Measurements from ENCODE around the gene RGS1. TPM values are rescaled to one million over a fixed set of nuclear protein-coding genes. Genes with fewer than 3 reads are reported as not detected.

The RGS1 gene
- total and polyA plus RNA-seq, 9 of the 15 experiments (the other 6 are each of a cell fraction or from before 2014, with no cell fraction given) = not detected

GRCh38 chr1:192587386-192588266, 12.1 kb downstream of the RGS1 start (continued):
- no peak for TF ChIP-seq STAT6 (CRISPR knock-in tag; IDR thresholded peaks at IDR 0.05)
- no peak for TF ChIP-seq CBFA2T2 (conservative IDR thresholded peaks at IDR 0.05)
- no peak for TF ChIP-seq SNIP1 (IDR thresholded peaks at IDR 0.05; ENCODE audit: low read depth)

GRCh38 chr1:192588546-192588945, 13.0 kb downstream of the RGS1 start:
- no TSS peak for BruUV-seq (replicated peaks)
- H4K20me1 ChIP-seq (replicated peaks; ENCODE audit: control insufficient read depth, insufficient read depth, low read length) = no peaks in the 10 kb centered on the region
- 0% methylated on average over 1 of the region's 1 CpG for WGBS (ENCODE audit: insufficient coverage, low coverage, missing lambda C conversion rate)

More at GRCh38 chr1:192588546-192588945, 13.0 kb downstream of the RGS1 start:
- no peak overlapping the region for H3K4me3 ChIP-seq
- H3K4me2 ChIP-seq (ENCODE audit: insufficient read depth, low read length) = no peak overlapping the region
- H3K27ac ChIP-seq (ENCODE audit: extremely low read depth, low read depth, low read length) = no peak overlapping the region
- intact Hi-C loops (cut with micrococcal nuclease) = no loop called here
- DNase-seq (ENCODE audit: extremely low read depth in 1 of 4, low spot score in 3 of 4) (no peak), FAIRE-seq (no peak), ATAC-seq (no peak)
- H3K79me2 ChIP-seq (ENCODE audit: control insufficient read depth, insufficient read depth, low read length) = no peaks in the 10 kb centered on the region
- no peaks in the 10 kb centered on the region for H3K36me3 ChIP-seq (ENCODE audit: control insufficient read depth, insufficient read depth, low read length)
- no peaks in the 10 kb centered on the region for H3K9me3 ChIP-seq (replicated peaks; ENCODE audit: control insufficient read depth, insufficient read depth, low read depth, low read length)
- in situ Hi-C loops (cut with MboI) = no loop called here
- H3K27me3 ChIP-seq (ENCODE audit: control insufficient read depth in 2 of 2, insufficient read depth in 2 of 2, low read length in 2 of 2) = no peaks in the 10 kb centered on the region
- no peak overlapping the region for H2AFZ ChIP-seq (ENCODE audit: low read depth, low read length)
- no peak overlapping the region for H3K9ac ChIP-seq (ENCODE audit: insufficient read depth in 1 of 2, low read depth in 2 of 2, low read length in 2 of 2)
- no peaks in the 10 kb centered on the region for H3K9me1 ChIP-seq (ENCODE audit: control insufficient read depth, insufficient read depth, low read length)
- POLR2A ChIA-PET = no interaction called here
- TF ChIP-seq ZBTB2 (IDR thresholded peaks at IDR 0.05) (no peak), ESRRB (CRISPR knock-in tag; IDR thresholded peaks at IDR 0.05; ENCODE audit: borderline replicate concordance) (no peak)
- H3K4me1 ChIP-seq (replicated peaks in 1 of 2; ENCODE audit: control insufficient read depth in 2 of 2, insufficient read depth in 2 of 2, low read length in 2 of 2) = no peaks in the 10 kb centered on the region
- CTCF ChIA-PET (ENCODE audit: low intra/inter-chr PET ratio) = no interaction called here

Data from K562 (cell line).